MCF 10A (cell line): ENCODE data around the gene VSNL1. TPM values are rescaled to one million over a fixed set of nuclear protein-coding genes. Genes with fewer than 3 reads are reported as not detected.

Source experiments
- BruUV-seq: library from RNA; stranded (reverse); fragments of 400-500 nt; replicated peaks from 2 replicates; lab custom pipeline; 2021; lab: Mats Ljungman, UMichigan
- CTCF ChIA-PET: fragments of 300-600 bp; sonication (Branson Sonifier 250); formaldehyde crosslinking; extraction: SDS; loops from one replicate; lab custom pipeline; 2021; ENCODE audit warnings: antibody characterized with exemption, inconsistent platforms; lab: Yijun Ruan, JAX
- POLR2A ChIA-PET: fragments of 300-600, 350-650 bp; sonication (Branson Sonifier 250); formaldehyde crosslinking; extraction: SDS; loops from one replicate; lab custom pipeline; 2020; ENCODE audit warnings: antibody characterized with exemption, inconsistent platforms; lab: Yijun Ruan, JAX
- DNase-seq: peaks from one replicate; pipeline ENCODE4 v3.0.0-alpha.2; 2018; ENCODE audit not compliant: unreplicated experiment
- H3K27ac Mint-ChIP-seq: one replicate; pipeline ENCODE4 v1.8.0; 2022; ENCODE audit warnings: mild to moderate bottlenecking, low read depth, mixed read lengths; ENCODE audit not compliant: unreplicated experiment
- H3K27me3 Mint-ChIP-seq: one replicate; pipeline ENCODE4 v1.8.0; 2022; ENCODE audit warnings: mixed read lengths; ENCODE audit not compliant: insufficient read depth, unreplicated experiment
- H3K36me3 Mint-ChIP-seq: one replicate; pipeline ENCODE4 v1.8.0; 2022; ENCODE audit warnings: mild to moderate bottlenecking, moderate library complexity, mixed read lengths; ENCODE audit not compliant: insufficient read depth, unreplicated experiment
- H3K4me1 Mint-ChIP-seq: one replicate; pipeline ENCODE4 v1.8.0; 2022; ENCODE audit warnings: mixed read lengths; ENCODE audit not compliant: insufficient read depth, unreplicated experiment
- H3K4me3 Mint-ChIP-seq: one replicate; pipeline ENCODE4 v1.8.0; 2022; ENCODE audit warnings: mild to moderate bottlenecking, moderate library complexity, mixed read lengths; ENCODE audit not compliant: unreplicated experiment
- H3K9me3 Mint-ChIP-seq: one replicate; pipeline ENCODE4 v1.8.0; 2022; ENCODE audit warnings: mixed read lengths; ENCODE audit not compliant: unreplicated experiment
- CTCF ChIP-seq: fragments of 200-600 bp; IDR thresholded peaks from one replicate; pipeline ENCODE4 v1.8.0; 2022; ENCODE audit warnings: antibody characterized with exemption, mild to moderate bottlenecking; ENCODE audit not compliant: unreplicated experiment
- intact Hi-C: fragments of 100-400 bp; cut with micrococcal nuclease; formaldehyde crosslinking; loops from 2 replicates; pipeline ENCODE4 v1.14.1; 2022
- total RNA-seq: library from RNA; stranded (reverse); gene quantifications from 2 replicates; pipeline ENCODE4 v1.2.3, GENCODE V29; 2022

The VSNL1 gene
- total RNA-seq, 1 experiment from 2014 or later, result 2.4 TPM

DNA sequence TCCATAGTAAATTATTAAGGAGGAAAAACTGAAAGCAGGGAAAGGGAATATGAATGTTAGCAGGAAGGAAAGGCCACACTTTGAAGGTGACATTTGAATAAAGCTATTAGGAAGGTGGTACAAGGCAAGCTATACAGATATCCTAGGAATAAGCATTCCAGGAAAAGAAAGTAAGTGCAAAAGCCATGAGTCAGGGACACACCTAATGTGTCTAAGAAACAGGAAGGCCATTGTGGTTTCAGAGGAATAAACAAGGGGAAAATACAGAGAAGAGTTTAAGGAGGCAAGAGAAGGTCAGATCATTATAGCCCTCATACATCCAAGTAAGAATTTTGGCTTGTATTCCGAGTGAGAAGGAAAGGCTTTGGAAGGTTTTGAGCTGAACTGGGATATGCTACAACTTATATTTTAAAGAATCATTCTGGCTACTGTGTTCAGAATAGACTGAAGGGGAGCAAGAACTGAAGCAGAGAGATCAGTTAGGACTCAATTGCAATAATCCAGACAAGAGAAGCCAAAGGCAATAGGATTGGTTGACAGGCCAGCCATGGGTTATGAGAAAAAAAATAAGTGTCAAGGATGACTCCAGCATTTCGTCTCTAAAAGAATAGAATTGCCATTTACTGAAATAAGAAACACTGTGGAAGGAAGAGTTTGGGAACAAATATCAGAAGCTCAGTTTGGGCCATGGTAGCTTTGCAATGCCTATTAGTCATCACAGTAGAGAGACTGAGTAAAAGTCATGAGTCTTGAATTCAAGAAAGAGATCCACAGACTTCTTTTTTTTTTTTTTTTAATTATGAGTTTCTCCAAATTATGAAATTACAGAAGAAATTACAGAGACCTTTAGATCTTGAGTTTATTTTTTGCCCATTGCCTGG is 33.5 kb upstream of the VSNL1 start:
- H3K27ac Mint-ChIP-seq, result peak overlapping the region; percentile 88
- BruUV-seq, result no TSS peak
- CTCF ChIA-PET, result interaction anchor here (0.6 kb wide), 1 partner anchor 90 kb away, joined by 3 read pairs; no protein-coding TSS in a partner anchor

DNA sequence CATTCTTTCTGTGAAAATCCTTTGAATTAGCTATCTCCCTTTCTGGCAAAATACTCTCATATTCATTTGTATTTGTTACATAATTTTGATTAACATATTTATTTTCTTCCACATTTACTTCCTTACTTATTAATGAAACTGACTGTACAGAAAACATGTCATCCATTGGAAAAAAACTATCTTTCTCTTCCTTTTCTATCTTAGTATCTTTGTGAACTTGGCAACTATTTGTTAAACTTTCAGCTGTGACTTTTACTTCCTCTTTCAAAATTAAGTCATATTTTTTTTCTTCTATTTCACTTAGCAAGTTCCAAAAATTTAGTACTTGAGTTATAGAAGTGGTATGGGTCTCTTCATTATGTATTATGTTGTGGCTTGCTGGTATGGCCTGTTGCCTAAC is 24.8 kb upstream of the VSNL1 start:
- no peak overlapping the region for H3K27ac Mint-ChIP-seq
- TF ChIP-seq CTCF, result no peak
- intact Hi-C loops, result no loop called here
- peaks cover 5% of the 10 kb centered on the region for H3K4me1 Mint-ChIP-seq
- no TSS peak for BruUV-seq
- H3K4me3 Mint-ChIP-seq, result no peak overlapping the region
- H3K36me3 Mint-ChIP-seq, result peaks cover 6% of the 10 kb centered on the region
- ChIA-PET CTCF (interaction anchor here (0.6 to 0.8 kb wide), 2 partner anchors 64 to 1092 kb away, joined by 3 read pairs; no protein-coding TSS in a partner anchor), POLR2A (interaction anchor here (0.7 kb wide), 1 partner anchor 22 kb away, joined by 3 read pairs; no protein-coding TSS in a partner anchor)
- no peak for DNase-seq
- no peaks in the 10 kb centered on the region for H3K27me3 Mint-ChIP-seq
- H3K9me3 Mint-ChIP-seq, result no peaks in the 10 kb centered on the region

More for the DNA sequence above, 33.5 kb upstream of the VSNL1 start:
- Mint-ChIP-seq H3K9me3 (no peaks in the 10 kb centered on the region), H3K36me3 (no peaks in the 10 kb centered on the region), H3K4me1 (peaks cover 14% of the 10 kb centered on the region), H3K27me3 (no peaks in the 10 kb centered on the region), H3K4me3 (no peak overlapping the region)
- POLR2A ChIA-PET, result interaction anchor here (0.6 to 0.9 kb wide), 4 partner anchors 16 to 114 kb away, joined by 3 to 5 read pairs (median 3); no protein-coding TSS in a partner anchor
- intact Hi-C loops, result no loop called here
- DNase-seq, result peak; percentile 42
- no peak for TF ChIP-seq CTCF

GRCh38 chr2:17517481-17518211 is 22.9 kb upstream of the VSNL1 start:
- no TSS peak for BruUV-seq
- intact Hi-C loops, result loop anchor here (2.0 kb wide), 1 partner anchor 21 kb away; no protein-coding TSS in a partner anchor
- DNase-seq, result no peak
- Mint-ChIP-seq H3K36me3 (peaks cover 2% of the 10 kb centered on the region), H3K4me3 (peak overlapping the region; percentile 76), H3K27ac (peak overlapping the region; percentile 21), H3K4me1 (peaks cover 5% of the 10 kb centered on the region), H3K27me3 (no peaks in the 10 kb centered on the region), H3K9me3 (no peaks in the 10 kb centered on the region)
- POLR2A ChIA-PET, result interaction anchor here (0.6 to 1.6 kb wide), 10 partner anchors 9 to 184 kb away, joined by 3 to 18 read pairs (median 4); partner anchors contain the start of gene VSNL1
- no peak for TF ChIP-seq CTCF
- CTCF ChIA-PET, result interaction anchor here (0.9 to 1.2 kb wide), 3 partner anchors 153 to 745 kb away, joined by 4 to 6 read pairs (median 4); no protein-coding TSS in a partner anchor
